Fibroblast of the aortic adventitia (primary cell): ENCODE data around the gene DEPDC7. TPM values are rescaled to one million over a fixed set of nuclear protein-coding genes. Genes with fewer than 3 reads are reported as not detected.

Experiments
- DNase-seq: peaks from one replicate; pipeline ENCODE4 v3.0.0-alpha.2; 2010; ENCODE audit warnings: low read depth
- H3K4me3 ChIP-seq: 2 replicates; pipeline ENCODE4 v1.5.1; 2011; ENCODE audit warnings: low read depth, mild to moderate bottlenecking, control low read depth, low read length, moderate library complexity
- CTCF ChIP-seq: IDR thresholded peaks from 2 replicates; pipeline ENCODE4 v1.5.1; 2011; ENCODE audit warnings: mild to moderate bottlenecking, low read length, control low read depth, inconsistent platforms; ENCODE audit not compliant: insufficient read depth
- small RNA-seq: library from RNA; depleted of rRNA; stranded (forward); fragments of <200 nt; gene quantifications from one replicate; pipeline ENCODE3, GENCODE V24; 2012
- total RNA-seq: library from RNA; depleted of rRNA; stranded (reverse); fragments of >200 nt; gene quantifications from 2 replicates; pipeline ENCODE4 v1.2.3, GENCODE V29; 2012; ENCODE audit warnings: low replicate concordance

Gene DEPDC7
- total RNA-seq, 1 donor: 9.9 TPM

GRCh38 chr11:33065445-33066178 lies 49.9 kb downstream of the DEPDC7 start:
- peak; percentile 63 for DNase-seq
- no peak overlapping the region for H3K4me3 ChIP-seq
- TF ChIP-seq CTCF: peak; percentile 94

- DNase-seq: no peak
- no peak for TF ChIP-seq CTCF
- H3K4me3 ChIP-seq: no peak overlapping the region
Measured at GRCh38 chr11:33067294-33067693, 51.6 kb downstream of the DEPDC7 start.

GRCh38 chr11:33068611-33069340 lies 53.1 kb downstream of the DEPDC7 start:
- no peak overlapping the region for H3K4me3 ChIP-seq
- no peak for TF ChIP-seq CTCF
- DNase-seq: no peak

GRCh38 chr11:33072465-33072864 lies 56.8 kb downstream of the DEPDC7 start:
- no peak overlapping the region for H3K4me3 ChIP-seq
- no peak for TF ChIP-seq CTCF
- DNase-seq: no peak

Small RNA genes within 50 kb of the gene (small RNA-seq; reads per million reads assigned to genes)
- not detected for gene RF00019

Other genes starting within 250 kb of the DEPDC7 start
- not detected in 2 replicates for gene CCDC73, start 221.2 kb upstream of the DEPDC7 start, total RNA-seq
- gene PRRG4, start 186.0 kb upstream of the DEPDC7 start, total RNA-seq: 0.36 and 0.49 TPM in 2 replicates
- gene QSER1, start 123.1 kb upstream of the DEPDC7 start, total RNA-seq: 18.8 and 38.1 TPM in 2 replicates
- 25.4 and 44.4 TPM in 2 replicates for gene TCP11L1, start 23.7 kb downstream of the DEPDC7 start, total RNA-seq
- gene CSTF3, start 145.6 kb downstream of the DEPDC7 start, total RNA-seq: 25.8 and 35.4 TPM in 2 replicates
- 164 and 369 TPM in 2 replicates for gene HIPK3, start 241.5 kb downstream of the DEPDC7 start, total RNA-seq